Measurements from ENCODE around the gene C17orf114.
A peak's percentile ranks its signal among the peaks of the same experiment; 100 is the strongest.

The C17orf114 gene

DNA sequence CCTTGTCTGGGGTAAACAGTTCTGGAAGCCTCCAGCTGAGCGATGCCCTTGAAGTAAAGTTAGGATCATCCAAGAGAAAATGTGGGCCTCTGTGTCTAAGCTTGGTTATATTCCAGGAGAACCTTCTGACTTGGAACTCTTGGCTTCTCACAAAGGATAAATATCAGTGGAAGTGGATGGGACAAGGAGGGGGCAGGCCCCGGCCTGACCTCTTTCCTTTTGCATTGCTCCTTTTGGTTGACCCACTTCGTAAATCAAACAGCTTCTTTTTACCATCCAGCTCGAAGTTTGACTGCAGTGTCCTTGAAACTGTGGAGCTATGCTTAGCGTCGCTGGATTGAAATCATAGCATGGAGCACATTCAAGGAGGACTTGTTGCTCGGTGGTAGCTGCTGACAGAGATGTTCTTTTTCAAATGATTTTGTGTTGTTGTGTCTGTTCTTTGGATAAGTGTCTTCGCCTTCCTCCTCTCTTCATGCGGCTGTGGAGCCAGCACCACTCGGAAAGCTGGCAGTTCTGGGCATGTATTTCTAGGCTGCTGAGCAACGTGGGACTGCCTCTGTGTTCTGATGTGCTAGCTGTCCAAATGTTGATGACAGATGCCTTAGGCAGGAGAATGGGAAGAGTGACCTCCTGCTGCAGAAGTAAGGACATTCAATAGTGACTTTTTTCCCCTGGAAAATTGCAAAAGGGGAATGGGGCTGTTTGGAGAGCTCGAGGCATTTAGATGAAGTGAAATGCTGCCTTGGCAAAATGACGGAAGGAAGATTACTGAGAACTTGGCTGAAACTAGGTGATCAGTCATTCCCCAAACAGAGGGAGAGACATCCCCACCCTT, 35.6 kb upstream of the C17orf114 start:
- Histone ChIP-seq H3K4me3 (ENCODE audit: low read length) (no peak overlapping the region), H3K27ac (ENCODE audit: low read depth, low read length) (no peak overlapping the region), H3K9me3 (ENCODE audit: control insufficient read depth in 2 of 3, low read length in 3 of 3) (no peaks in the 10 kb centered on the region), H3K36me3 (ENCODE audit: control insufficient read depth in 2 of 3, insufficient read depth in 3 of 3, low read length in 3 of 3) (peaks cover 0 to 14% (median 0%) of the 10 kb centered on the region in 3 experiments), H3K27me3 (ENCODE audit: control insufficient read depth in 2 of 2, insufficient read depth in 2 of 2, low read length in 2 of 2) (no peaks in the 10 kb centered on the region), H3K4me1 (ENCODE audit: control insufficient read depth in 2 of 2, insufficient read depth in 2 of 2, low read length in 2 of 2) (peaks cover 26 to 41% of the 10 kb centered on the region in 2 donors)
- ATAC-seq (no peak), DNase-seq (no peak)
- intact Hi-C loops (cut with micrococcal nuclease) = loop anchor here in 1 of 2 donors (10.0 kb wide), 1 partner anchor 47 kb away; no protein-coding TSS in a partner anchor
- POLR2A ChIA-PET = interaction anchor here (0.7 to 1.1 kb wide), 2 partner anchors 9 to 21 kb away, joined by 3 read pairs; no protein-coding TSS in a partner anchor
- Mint-ChIP-seq H3K4me3 (peak overlapping the region in 2 of 10 donors; percentile 6 to 7), H3K27me3 (peaks cover 0 to 2% (median 0%) of the 10 kb centered on the region in 5 donors), H3K36me3 (peaks cover 0 to 14% (median 5%) of the 10 kb centered on the region in 5 donors), H3K9me3 (no peaks in the 10 kb centered on the region), H3K27ac (peak overlapping the region in 2 of 9 donors; percentile 48 to 76), H3K4me1 (peaks cover 64 to 78% (median 69%) of the 10 kb centered on the region in 7 donors)
- CTCF ChIA-PET = interaction anchor here (0.6 to 1.0 kb wide), 2 partner anchors 56 to 128 kb away, joined by 4 to 5 read pairs; partner anchors contain the start of gene ARRB2

DNA sequence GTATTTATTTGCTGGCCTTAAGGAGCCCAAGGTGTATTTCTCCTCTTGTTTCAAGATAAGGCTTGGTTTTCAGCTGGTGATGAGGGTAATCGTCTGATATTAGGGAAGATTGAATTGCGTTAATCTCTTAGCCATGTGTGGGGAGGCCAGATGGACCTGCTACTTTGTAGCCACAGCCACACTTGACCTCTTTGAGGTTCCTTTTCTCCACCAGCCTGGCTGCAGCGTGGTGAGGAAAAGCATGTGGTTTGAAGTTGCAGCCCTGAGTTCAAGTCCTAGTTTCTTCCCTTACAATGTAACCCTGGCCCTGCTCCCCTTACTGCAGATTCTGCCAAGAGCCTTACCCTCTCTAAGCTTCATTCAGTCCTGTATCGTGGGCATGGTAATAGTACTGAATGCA, 34.1 kb upstream of the C17orf114 start:
- Mint-ChIP-seq H3K4me1 (peaks cover 54 to 68% (median 63%) of the 10 kb centered on the region in 7 donors), H3K9me3 (no peaks in the 10 kb centered on the region), H3K27ac (peak overlapping the region; percentile 16 to 90 (median 52)), H3K36me3 (peaks cover 0 to 14% (median 5%) of the 10 kb centered on the region in 5 donors), H3K4me3 (peak overlapping the region in 7 of 10 donors; percentile 11 to 99 (median 94)), H3K27me3 (peaks cover 0 to 2% (median 0%) of the 10 kb centered on the region in 5 donors)
- Histone ChIP-seq H3K27ac (ENCODE audit: low read depth, low read length) (no peak overlapping the region), H3K36me3 (ENCODE audit: control insufficient read depth in 2 of 3, insufficient read depth in 3 of 3, low read length in 3 of 3) (peaks cover 0 to 14% (median 0%) of the 10 kb centered on the region in 3 experiments), H3K4me3 (ENCODE audit: low read length) (no peak overlapping the region), H3K27me3 (ENCODE audit: control insufficient read depth in 2 of 2, insufficient read depth in 2 of 2, low read length in 2 of 2) (no peaks in the 10 kb centered on the region), H3K9me3 (ENCODE audit: control insufficient read depth in 2 of 3, low read length in 3 of 3) (no peaks in the 10 kb centered on the region), H3K4me1 (ENCODE audit: control insufficient read depth in 2 of 2, insufficient read depth in 2 of 2, low read length in 2 of 2) (peaks cover 25 to 41% of the 10 kb centered on the region in 2 donors)
- ATAC-seq (no peak), DNase-seq (no peak)
- POLR2A ChIA-PET = interaction anchor here (0.6 kb wide), 1 partner anchor 76 kb away, joined by 4 read pairs; no protein-coding TSS in a partner anchor
- CTCF ChIA-PET = no interaction called here
- intact Hi-C loops (cut with micrococcal nuclease) = loop anchor here in 1 of 2 donors (10.0 kb wide), 1 partner anchor 49 kb away; no protein-coding TSS in a partner anchor

DNA sequence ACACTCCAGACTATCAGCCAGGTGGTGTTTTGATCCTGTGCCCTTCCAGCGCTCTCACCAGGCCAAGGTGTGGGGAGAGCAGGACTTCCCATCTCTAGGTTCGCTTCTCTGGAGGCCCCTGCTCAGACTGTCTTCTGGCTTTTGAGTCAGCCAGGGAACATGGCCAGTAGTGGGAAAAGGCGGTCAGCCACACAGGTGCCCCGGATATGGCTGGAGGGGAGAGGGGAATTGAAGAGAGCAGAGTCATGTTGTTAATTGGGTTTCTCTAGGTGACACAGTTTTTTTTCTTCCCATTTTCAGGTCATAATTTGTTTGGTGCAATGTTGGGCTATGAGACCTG, 32.5 kb upstream of the C17orf114 start:
- peaks cover 0 to 14% (median 0%) of the 10 kb centered on the region in 3 experiments for H3K36me3 ChIP-seq (ENCODE audit: control insufficient read depth in 2 of 3, insufficient read depth in 3 of 3, low read length in 3 of 3)
- intact Hi-C loops (cut with micrococcal nuclease) = loop anchor here (5.0 to 10.0 kb wide), 3 partner anchors 48 to 113 kb away; partner anchors contain the start of gene PFN1 (in 1 of the 2)
- ATAC-seq (no peak), DNase-seq (no peak)
- POLR2A ChIA-PET = interaction anchor here (1.1 to 1.6 kb wide), 2 partner anchors 10 to 125 kb away, joined by 4 read pairs; partner anchors contain the start of gene ARRB2
- Mint-ChIP-seq H3K27ac (peak overlapping the region; percentile 55 to 95 (median 86)), H3K4me1 (peaks cover 41 to 53% (median 47%) of the 10 kb centered on the region in 7 donors), H3K36me3 (peaks cover 0 to 14% (median 5%) of the 10 kb centered on the region in 5 donors), H3K27me3 (peaks cover 0 to 2% (median 0%) of the 10 kb centered on the region in 5 donors), H3K9me3 (no peaks in the 10 kb centered on the region), H3K4me3 (peak overlapping the region; percentile 79 to 99 (median 90))
- H3K27ac ChIP-seq (ENCODE audit: low read depth, low read length) = peak overlapping the region; percentile 85
- H3K4me3 ChIP-seq (ENCODE audit: low read length) = peak overlapping the region; percentile 87
- no peaks in the 10 kb centered on the region for H3K27me3 ChIP-seq (ENCODE audit: control insufficient read depth in 2 of 2, insufficient read depth in 2 of 2, low read length in 2 of 2)
- H3K4me1 ChIP-seq (ENCODE audit: control insufficient read depth in 2 of 2, insufficient read depth in 2 of 2, low read length in 2 of 2) = peaks cover 17 to 31% of the 10 kb centered on the region in 2 donors
- CTCF ChIA-PET = interaction anchor here (1.0 to 1.2 kb wide), 2 partner anchors 16 to 46 kb away, joined by 3 to 4 read pairs; no protein-coding TSS in a partner anchor
- no peaks in the 10 kb centered on the region for H3K9me3 ChIP-seq (ENCODE audit: control insufficient read depth in 2 of 3, low read length in 3 of 3)

GRCh38 chr17:4833941-4834680, 32.0 kb upstream of the C17orf114 start:
- Histone ChIP-seq H3K4me1 (ENCODE audit: control insufficient read depth in 2 of 2, insufficient read depth in 2 of 2, low read length in 2 of 2) (peaks cover 17 to 27% of the 10 kb centered on the region in 2 donors), H3K36me3 (ENCODE audit: control insufficient read depth in 2 of 3, insufficient read depth in 3 of 3, low read length in 3 of 3) (peaks cover 0 to 14% (median 0%) of the 10 kb centered on the region in 3 experiments), H3K27me3 (ENCODE audit: control insufficient read depth in 2 of 2, insufficient read depth in 2 of 2, low read length in 2 of 2) (no peaks in the 10 kb centered on the region), H3K9me3 (ENCODE audit: control insufficient read depth in 2 of 3, low read length in 3 of 3) (no peaks in the 10 kb centered on the region), H3K4me3 (ENCODE audit: low read length) (peak overlapping the region; percentile 87), H3K27ac (ENCODE audit: low read depth, low read length) (peak overlapping the region; percentile 85)
- ChIA-PET POLR2A (interaction anchor here (0.6 to 1.6 kb wide), 3 partner anchors 9 to 124 kb away, joined by 4 read pairs; partner anchors contain the start of gene ARRB2), CTCF (interaction anchor here (1.0 to 1.2 kb wide), 2 partner anchors 16 to 47 kb away, joined by 3 to 4 read pairs; no protein-coding TSS in a partner anchor)
- H3K9me3 Mint-ChIP-seq = no peaks in the 10 kb centered on the region
- H3K36me3 Mint-ChIP-seq = peaks cover 0 to 12% (median 4%) of the 10 kb centered on the region in 5 donors
- peak overlapping the region; percentile 79 to 99 (median 90) for H3K4me3 Mint-ChIP-seq
- H3K27me3 Mint-ChIP-seq = peaks cover 0 to 2% (median 0%) of the 10 kb centered on the region in 5 donors
- intact Hi-C loops (cut with micrococcal nuclease) = loop anchor here (1.0 to 10.0 kb wide), 10 partner anchors 27 to 691 kb away; partner anchors contain the start of genes ARRB2 (in 2 of the 2), MED11 (in 2 of the 2), PLD2 (in 2 of the 2) and PSMB6 (in 2 of the 2)
- ATAC-seq = no peak
- H3K27ac Mint-ChIP-seq = peak overlapping the region; percentile 79 to 95 (median 86)
- peak in 3 of 9 donors; percentile 8 to 32 (median 10) for DNase-seq
- peaks cover 35 to 47% (median 42%) of the 10 kb centered on the region in 7 donors for H3K4me1 Mint-ChIP-seq

GRCh38 chr17:4833178-4833940, 31.2 kb upstream of the C17orf114 start, which contains the start of gene MINK1:
TSS of gene MINK1 (plus strand) at chr17:4833340. CDS start at chr17:4833584, 244 bp downstream.
- peaks cover 14 to 27% of the 10 kb centered on the region in 2 donors for H3K4me1 ChIP-seq (ENCODE audit: control insufficient read depth in 2 of 2, insufficient read depth in 2 of 2, low read length in 2 of 2)
- peaks cover 0 to 12% (median 4%) of the 10 kb centered on the region in 5 donors for H3K36me3 Mint-ChIP-seq
- peak; percentile 80 to 89 (median 85) for DNase-seq
- peak; percentile 96 for ATAC-seq
- ChIA-PET CTCF (no interaction called here), POLR2A (interaction anchor here (1.1 to 1.6 kb wide), 2 partner anchors 8 to 123 kb away, joined by 4 read pairs; partner anchors contain the start of gene ARRB2)
- peak within 1 kb of the TSS; percentile 82 to 97 (median 92) for H3K27ac Mint-ChIP-seq
- peaks cover 0 to 13% (median 0%) of the 10 kb centered on the region in 3 experiments for H3K36me3 ChIP-seq (ENCODE audit: control insufficient read depth in 2 of 3, insufficient read depth in 3 of 3, low read length in 3 of 3)
- H3K4me3 ChIP-seq (ENCODE audit: low read length) = peak within 1 kb of the TSS; percentile 87
- no peaks in the 10 kb centered on the region for H3K27me3 ChIP-seq (ENCODE audit: control insufficient read depth in 2 of 2, insufficient read depth in 2 of 2, low read length in 2 of 2)
- H3K9me3 Mint-ChIP-seq = no peaks in the 10 kb centered on the region
- H3K27me3 Mint-ChIP-seq = peaks cover 0 to 5% (median 0%) of the 10 kb centered on the region in 5 donors
- no peaks in the 10 kb centered on the region for H3K9me3 ChIP-seq (ENCODE audit: control insufficient read depth in 2 of 3, low read length in 3 of 3)
- peak within 1 kb of the TSS; percentile 89 to 99 (median 96) for H3K4me3 Mint-ChIP-seq
- H3K27ac ChIP-seq (ENCODE audit: low read depth, low read length) = peak within 1 kb of the TSS; percentile 85
- peaks cover 34 to 42% (median 38%) of the 10 kb centered on the region in 7 donors for H3K4me1 Mint-ChIP-seq
- intact Hi-C loops (cut with micrococcal nuclease) = loop anchor here (1.0 to 10.0 kb wide), 10 partner anchors 26 to 690 kb away; partner anchors contain the start of genes ARRB2 (in 2 of the 2), MED11 (in 2 of the 2), PLD2 (in 2 of the 2) and PSMB6 (in 2 of the 2)

Measured in naive thymus-derived CD4-positive, alpha-beta T cell (primary cell).